ENCODE data around the gene TSHZ2. TPM values are rescaled to one million over a fixed set of nuclear protein-coding genes. Genes with fewer than 3 reads are reported as not detected.
"Not testable (repeated sequence)": the region's sequence is repeated elsewhere in the genome, so short reads cannot be mapped to it uniquely, and the experiment has no call there.

Gene TSHZ2
- polyA plus RNA-seq, 1 donor from 2014 or later = 0.73 TPM

- no peak overlapping the region for H3K27ac Mint-ChIP-seq
Observed at GRCh38 chr20:53306192-53306805, 334.1 kb downstream of the TSHZ2 start.

GRCh38 chr20:53307964-53308597 is 335.9 kb downstream of the TSHZ2 start:
- Mint-ChIP-seq H3K9me3 (peaks cover 0 to 6% (median 2%) of the 10 kb centered on the region in 3 donors), H3K4me1 (no peaks in the 10 kb centered on the region), H3K27ac (no peak overlapping the region), H3K27me3 (peaks cover 6% of the 10 kb centered on the region), H3K4me3 (no peak overlapping the region), H3K36me3 (no peaks in the 10 kb centered on the region)

More at GRCh38 chr20:53306192-53306805, 334.1 kb downstream of the TSHZ2 start:
- Mint-ChIP-seq H3K36me3 (no peaks in the 10 kb centered on the region), H3K27me3 (peaks cover 6% of the 10 kb centered on the region), H3K4me1 (no peaks in the 10 kb centered on the region), H3K4me3 (no peak overlapping the region), H3K9me3 (peaks cover 0 to 6% (median 2%) of the 10 kb centered on the region in 3 donors)

GRCh38 chr20:53309515-53309914 is 337.4 kb downstream of the TSHZ2 start:
- Mint-ChIP-seq H3K9me3 (peaks cover 0 to 6% (median 0%) of the 10 kb centered on the region in 3 donors), H3K4me3 (no peak overlapping the region), H3K36me3 (no peaks in the 10 kb centered on the region), H3K27ac (no peak overlapping the region), H3K4me1 (no peaks in the 10 kb centered on the region), H3K27me3 (peaks cover 7% of the 10 kb centered on the region)

GRCh38 chr20:53312957-53313356 is 340.8 kb downstream of the TSHZ2 start:
- Mint-ChIP-seq H3K27ac (no peak overlapping the region), H3K9me3 (peaks cover 0 to 9% (median 6%) of the 10 kb centered on the region in 3 donors), H3K4me3 (no peak overlapping the region), H3K36me3 (no peaks in the 10 kb centered on the region), H3K27me3 (peaks cover 2% of the 10 kb centered on the region), H3K4me1 (no peaks in the 10 kb centered on the region)

- Mint-ChIP-seq H3K27me3 (peaks cover 8% of the 10 kb centered on the region), H3K4me1 (no peaks in the 10 kb centered on the region), H3K27ac (no peak overlapping the region), H3K9me3 (peaks cover 3 to 9% (median 9%) of the 10 kb centered on the region in 3 donors), H3K36me3 (no peaks in the 10 kb centered on the region), H3K4me3 (no peak overlapping the region)
Observed at GRCh38 chr20:53316206-53316937, 344.2 kb downstream of the TSHZ2 start.

- H3K36me3 Mint-ChIP-seq = no peaks in the 10 kb centered on the region
- H3K4me1 Mint-ChIP-seq = peaks cover 0 to 4% (median 0%) of the 10 kb centered on the region in 3 donors
- peaks cover 7% of the 10 kb centered on the region for H3K27me3 Mint-ChIP-seq
- H3K9me3 Mint-ChIP-seq = peaks cover 3 to 9% (median 9%) of the 10 kb centered on the region in 3 donors
- no peak overlapping the region for H3K4me3 Mint-ChIP-seq
- H3K27ac Mint-ChIP-seq = no peak overlapping the region
Observed at GRCh38 chr20:53319200-53319599, 347.0 kb downstream of the TSHZ2 start.

- Mint-ChIP-seq H3K4me3 (no peak overlapping the region), H3K36me3 (no peaks in the 10 kb centered on the region), H3K27ac (no peak overlapping the region)
Observed at GRCh38 chr20:53319716-53320115, 347.6 kb downstream of the TSHZ2 start.

GRCh38 chr20:53320701-53321100 is 348.5 kb downstream of the TSHZ2 start:
- H3K27ac Mint-ChIP-seq = no peak overlapping the region
- H3K36me3 Mint-ChIP-seq = peaks cover 1% of the 10 kb centered on the region
- peaks cover 7% of the 10 kb centered on the region for H3K27me3 Mint-ChIP-seq
- peaks cover 3 to 9% (median 9%) of the 10 kb centered on the region in 3 donors for H3K9me3 Mint-ChIP-seq
- H3K4me3 Mint-ChIP-seq = no peak overlapping the region
- H3K4me1 Mint-ChIP-seq = peaks cover 0 to 4% (median 0%) of the 10 kb centered on the region in 3 donors

More at GRCh38 chr20:53319716-53320115, 347.6 kb downstream of the TSHZ2 start:
- Mint-ChIP-seq H3K4me1 (peaks cover 0 to 4% (median 0%) of the 10 kb centered on the region in 3 donors), H3K9me3 (peaks cover 3 to 9% (median 9%) of the 10 kb centered on the region in 3 donors), H3K27me3 (peaks cover 7% of the 10 kb centered on the region)

- peaks cover 1% of the 10 kb centered on the region for H3K36me3 Mint-ChIP-seq
- H3K4me1 Mint-ChIP-seq = peaks cover 0 to 4% (median 0%) of the 10 kb centered on the region in 3 donors
- H3K27me3 Mint-ChIP-seq = peaks cover 7% of the 10 kb centered on the region
- H3K27ac Mint-ChIP-seq = no peak overlapping the region
- peaks cover 3 to 9% (median 9%) of the 10 kb centered on the region in 3 donors for H3K9me3 Mint-ChIP-seq
- H3K4me3 Mint-ChIP-seq = no peak overlapping the region
Observed at GRCh38 chr20:53321596-53321995, 349.4 kb downstream of the TSHZ2 start.

GRCh38 chr20:53322651-53323050 is 350.5 kb downstream of the TSHZ2 start:
- no peak overlapping the region for H3K27ac Mint-ChIP-seq
- peaks cover 3 to 9% (median 5%) of the 10 kb centered on the region in 3 donors for H3K9me3 Mint-ChIP-seq
- H3K36me3 Mint-ChIP-seq = peaks cover 1% of the 10 kb centered on the region
- H3K4me1 Mint-ChIP-seq = peaks cover 0 to 4% (median 0%) of the 10 kb centered on the region in 3 donors
- no peak overlapping the region for H3K4me3 Mint-ChIP-seq
- H3K27me3 Mint-ChIP-seq = peaks cover 7% of the 10 kb centered on the region

- H3K4me3 Mint-ChIP-seq, H3K27ac Mint-ChIP-seq, H3K27me3 Mint-ChIP-seq, H3K4me1 Mint-ChIP-seq, H3K36me3 Mint-ChIP-seq, H3K9me3 Mint-ChIP-seq: not testable (repeated sequence)
Observed at GRCh38 chr20:53323460-53323859, 351.3 kb downstream of the TSHZ2 start.

- Mint-ChIP-seq H3K36me3 (peaks cover 1% of the 10 kb centered on the region), H3K4me1 (peaks cover 0 to 4% (median 0%) of the 10 kb centered on the region in 3 donors)
Observed at GRCh38 chr20:53324816-53325215, 352.7 kb downstream of the TSHZ2 start.

GRCh38 chr20:53328961-53329360 is 356.8 kb downstream of the TSHZ2 start:
- peaks cover 4% of the 10 kb centered on the region for H3K36me3 Mint-ChIP-seq
- H3K27ac Mint-ChIP-seq = no peak overlapping the region
- H3K27me3 Mint-ChIP-seq = peaks cover 4% of the 10 kb centered on the region
- H3K9me3 Mint-ChIP-seq = peaks cover 0 to 6% (median 0%) of the 10 kb centered on the region in 3 donors
- no peak overlapping the region for H3K4me3 Mint-ChIP-seq
- no peaks in the 10 kb centered on the region for H3K4me1 Mint-ChIP-seq

More at GRCh38 chr20:53324816-53325215, 352.7 kb downstream of the TSHZ2 start:
- Mint-ChIP-seq H3K9me3 (no peaks in the 10 kb centered on the region), H3K27ac (peak overlapping the region in 1 of 3 donors; percentile 60), H3K4me3 (no peak overlapping the region), H3K27me3 (peaks cover 4% of the 10 kb centered on the region)

GRCh38 chr20:53329781-53330180 is 357.6 kb downstream of the TSHZ2 start:
- Mint-ChIP-seq H3K4me1 (no peaks in the 10 kb centered on the region), H3K36me3 (peaks cover 4% of the 10 kb centered on the region), H3K9me3 (peaks cover 0 to 6% (median 0%) of the 10 kb centered on the region in 3 donors), H3K4me3 (no peak overlapping the region), H3K27me3 (peaks cover 2% of the 10 kb centered on the region), H3K27ac (no peak overlapping the region)

- peaks cover 0 to 6% (median 0%) of the 10 kb centered on the region in 3 donors for H3K9me3 Mint-ChIP-seq
- no peak overlapping the region for H3K4me3 Mint-ChIP-seq
- H3K27ac Mint-ChIP-seq = no peak overlapping the region
- peaks cover 3% of the 10 kb centered on the region for H3K36me3 Mint-ChIP-seq
- no peaks in the 10 kb centered on the region for H3K4me1 Mint-ChIP-seq
- H3K27me3 Mint-ChIP-seq = peaks cover 2% of the 10 kb centered on the region
Observed at GRCh38 chr20:53330601-53331140, 358.5 kb downstream of the TSHZ2 start.
